ENCODE data around the gene MZT2A.
"Not testable (repeated sequence)": the region's sequence is repeated elsewhere in the genome, so short reads cannot be mapped to it uniquely, and the experiment has no call there.

The MZT2A gene

GRCh38 chr2:131515235-131515634, 23.0 kb upstream of the MZT2A start:
- H3K4me1 Mint-ChIP-seq, H3K9me3 Mint-ChIP-seq, DNase-seq, H3K27ac Mint-ChIP-seq, H3K27me3 Mint-ChIP-seq, H3K4me3 Mint-ChIP-seq, ATAC-seq: not testable (repeated sequence)
- peaks cover 11% of the 10 kb centered on the region for H3K36me3 Mint-ChIP-seq (ENCODE audit: low read depth)

GRCh38 chr2:131514408-131515166, 22.4 kb upstream of the MZT2A start:
- not testable (repeated sequence) for H3K4me3 Mint-ChIP-seq, DNase-seq, H3K9me3 Mint-ChIP-seq, H3K4me1 Mint-ChIP-seq, H3K27ac Mint-ChIP-seq, H3K27me3 Mint-ChIP-seq, ATAC-seq
- H3K36me3 Mint-ChIP-seq (ENCODE audit: low read depth): peaks cover 10% of the 10 kb centered on the region

GRCh38 chr2:131511969-131512870, 20.0 kb upstream of the MZT2A start:
- H3K4me1 Mint-ChIP-seq, H3K27ac Mint-ChIP-seq, ATAC-seq, H3K27me3 Mint-ChIP-seq, DNase-seq, H3K9me3 Mint-ChIP-seq, H3K4me3 Mint-ChIP-seq: not testable (repeated sequence)
- H3K36me3 Mint-ChIP-seq (ENCODE audit: low read depth): peaks cover 17% of the 10 kb centered on the region

- H3K4me1 Mint-ChIP-seq, DNase-seq, H3K27ac Mint-ChIP-seq, H3K27me3 Mint-ChIP-seq, H3K9me3 Mint-ChIP-seq, H3K4me3 Mint-ChIP-seq: not testable (repeated sequence)
- peak; percentile 23 for ATAC-seq
- H3K36me3 Mint-ChIP-seq (ENCODE audit: low read depth): peaks cover 15% of the 10 kb centered on the region
Observed at GRCh38 chr2:131511291-131511968, 19.2 kb upstream of the MZT2A start.

- H3K9me3 Mint-ChIP-seq: no peaks in the 10 kb centered on the region
Observed at GRCh38 chr2:131509615-131510014, 17.4 kb upstream of the MZT2A start.

GRCh38 chr2:131504082-131504750, 12.0 kb upstream of the MZT2A start:
- not testable (repeated sequence) for H3K4me3 Mint-ChIP-seq, DNase-seq, H3K4me1 Mint-ChIP-seq

More at GRCh38 chr2:131509615-131510014, 17.4 kb upstream of the MZT2A start:
- Mint-ChIP-seq H3K36me3 (ENCODE audit: low read depth) (peaks cover 20% of the 10 kb centered on the region), H3K4me3 (no peak overlapping the region), H3K27ac (no peak overlapping the region), H3K27me3 (no peaks in the 10 kb centered on the region), H3K4me1 (peaks cover 6% of the 10 kb centered on the region)
- ATAC-seq (no peak), DNase-seq (no peak)

GRCh38 chr2:131503587-131503986, 11.4 kb upstream of the MZT2A start:
- ATAC-seq, H3K27ac Mint-ChIP-seq, DNase-seq, H3K4me3 Mint-ChIP-seq, H3K9me3 Mint-ChIP-seq, H3K27me3 Mint-ChIP-seq: not testable (repeated sequence)
- peaks cover 13% of the 10 kb centered on the region for H3K4me1 Mint-ChIP-seq
- peaks cover 24% of the 10 kb centered on the region for H3K36me3 Mint-ChIP-seq (ENCODE audit: low read depth)

More at GRCh38 chr2:131504082-131504750, 12.0 kb upstream of the MZT2A start:
- not testable (repeated sequence) for H3K27me3 Mint-ChIP-seq, H3K9me3 Mint-ChIP-seq
- Mint-ChIP-seq H3K27ac (peak overlapping the region; percentile 77), H3K36me3 (ENCODE audit: low read depth) (peaks cover 20% of the 10 kb centered on the region)
- ATAC-seq: peak; percentile 95

GRCh38 chr2:131498321-131498973, 6.2 kb upstream of the MZT2A start:
- H3K4me3 Mint-ChIP-seq, DNase-seq: not testable (repeated sequence)
- H3K36me3 Mint-ChIP-seq (ENCODE audit: low read depth): peaks cover 13% of the 10 kb centered on the region

GRCh38 chr2:131495506-131495905, 3.3 kb upstream of the MZT2A start:
- peaks cover 20% of the 10 kb centered on the region for H3K36me3 Mint-ChIP-seq (ENCODE audit: low read depth)
- H3K4me3 Mint-ChIP-seq: peak overlapping the region; percentile 95
- H3K27ac Mint-ChIP-seq: peak overlapping the region; percentile 21
- DNase-seq, ATAC-seq, H3K27me3 Mint-ChIP-seq, H3K9me3 Mint-ChIP-seq: not testable (repeated sequence)
- H3K4me1 Mint-ChIP-seq: peaks cover 44% of the 10 kb centered on the region

More at GRCh38 chr2:131498321-131498973, 6.2 kb upstream of the MZT2A start:
- not testable (repeated sequence) for H3K9me3 Mint-ChIP-seq, H3K27me3 Mint-ChIP-seq
- peak overlapping the region; percentile 61 for H3K27ac Mint-ChIP-seq
- peak; percentile 89 for ATAC-seq
- peaks cover 33% of the 10 kb centered on the region for H3K4me1 Mint-ChIP-seq

GRCh38 chr2:131493199-131493968, 1.2 kb upstream of the MZT2A start:
- Mint-ChIP-seq H3K27me3 (no peaks in the 10 kb centered on the region), H3K9me3 (no peaks in the 10 kb centered on the region), H3K36me3 (ENCODE audit: low read depth) (peaks cover 16% of the 10 kb centered on the region), H3K27ac (peak overlapping the region; percentile 91), H3K4me1 (peaks cover 49% of the 10 kb centered on the region), H3K4me3 (peak overlapping the region; percentile 95)
- no peak for DNase-seq
- peak; percentile 20 for ATAC-seq

- peak overlapping the region; percentile 95 for H3K4me3 Mint-ChIP-seq
- H3K27ac Mint-ChIP-seq: peak overlapping the region; percentile 91
- H3K27me3 Mint-ChIP-seq: no peaks in the 10 kb centered on the region
- DNase-seq (peak; percentile 96), ATAC-seq (peak; percentile 81)
- peaks cover 17% of the 10 kb centered on the region for H3K36me3 Mint-ChIP-seq (ENCODE audit: low read depth)
- no peaks in the 10 kb centered on the region for H3K9me3 Mint-ChIP-seq
- peaks cover 42% of the 10 kb centered on the region for H3K4me1 Mint-ChIP-seq
Observed at GRCh38 chr2:131492418-131493198, 411 bp upstream of the MZT2A start.

GRCh38 chr2:131491469-131491836, 744 bp downstream of the MZT2A start:
- peaks cover 39% of the 10 kb centered on the region for H3K4me1 Mint-ChIP-seq
- H3K4me3 Mint-ChIP-seq: peak overlapping the region; percentile 86
- not testable (repeated sequence) for H3K27me3 Mint-ChIP-seq, DNase-seq, H3K9me3 Mint-ChIP-seq
- H3K27ac Mint-ChIP-seq: peak overlapping the region; percentile 92
- ATAC-seq: peak; percentile 3
- peaks cover 14% of the 10 kb centered on the region for H3K36me3 Mint-ChIP-seq (ENCODE audit: low read depth)

All from activated naive CD8-positive, alpha-beta T cell treated with anti-CD3 and anti-CD28 coated beads, Interleukin-2, amount 50 U/mL, for 24 hours (primary cell).